Mucosa of gallbladder (tissue), 1 donor: ENCODE results near the gene UNC5A. TPM values are rescaled to one million over a fixed set of nuclear protein-coding genes. Genes with fewer than 3 reads are reported as not detected.
"Not testable (repeated sequence)": the region's sequence is repeated elsewhere in the genome, so short reads cannot be mapped to it uniquely, and the experiment has no call there.

Experiments used
- DNase-seq: peaks from one replicate; pipeline ENCODE4 v3.0.0-alpha.2; 2020; ENCODE audit warnings: low spot score
- total RNA-seq: library from RNA; stranded (reverse); gene quantifications from one replicate; pipeline ENCODE4 v1.2.1, GENCODE V29; 2021
- donor health status: DM: no; HTN: no; CAD: no.

Gene UNC5A
- total RNA-seq, 1 donor from 2014 or later = 0.14 TPM

DNA sequence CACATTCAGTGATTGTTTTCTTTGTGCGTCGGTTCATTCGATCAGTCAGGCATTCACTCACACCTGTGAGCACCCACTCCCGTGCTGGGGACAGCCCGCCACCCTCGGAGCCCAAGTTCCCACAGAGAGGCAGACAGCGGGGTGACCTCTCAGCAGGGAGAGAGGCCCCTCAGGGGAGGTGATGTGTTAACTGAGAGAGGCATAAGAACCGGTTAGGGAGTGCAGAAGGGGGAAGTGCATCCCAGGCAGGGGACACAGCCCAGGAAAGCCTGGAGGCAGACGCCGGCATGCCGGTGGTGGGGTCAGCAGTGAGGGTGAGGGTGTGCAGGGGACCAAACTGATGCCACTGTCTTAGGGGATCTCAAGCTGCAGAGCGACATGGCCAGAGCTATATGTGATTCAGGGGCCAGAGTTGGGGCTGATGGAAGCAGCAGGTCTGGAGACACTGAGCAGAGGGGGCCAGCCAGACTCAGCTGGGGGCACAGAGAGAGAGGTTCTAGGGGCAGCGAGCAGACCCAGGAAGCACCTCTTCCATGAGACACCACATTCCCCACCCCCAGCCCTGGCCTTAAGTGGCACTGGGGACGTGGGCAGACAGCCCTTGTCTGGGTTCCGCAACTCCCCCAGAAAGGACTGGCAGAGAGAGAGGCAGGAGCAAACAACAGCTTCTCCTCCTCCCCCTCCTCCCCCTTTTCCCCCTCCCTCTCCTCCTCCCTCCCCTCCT, 52.8 kb downstream of the UNC5A start:
- DNase-seq = no peak

DNA sequence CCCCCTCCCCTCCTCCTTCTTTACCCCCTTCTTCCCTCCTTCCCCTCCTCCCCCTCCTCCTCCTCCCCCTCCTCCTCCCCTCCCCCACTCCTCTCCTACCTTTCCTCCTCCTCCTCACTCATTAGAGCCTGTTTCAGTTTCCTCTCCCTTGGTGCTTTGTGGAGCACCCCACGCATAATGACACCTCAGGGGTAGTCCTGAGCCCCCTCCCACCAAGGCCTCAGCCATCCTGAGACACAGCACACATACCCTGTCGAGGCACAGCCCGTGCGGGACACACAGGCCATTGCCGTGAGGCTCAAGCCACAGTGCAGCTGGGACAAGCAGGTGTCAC, 53.4 kb downstream of the UNC5A start:
- DNase-seq = no peak

GRCh38 chr5:176864755-176865154, 54.4 kb downstream of the UNC5A start:
- no peak for DNase-seq

DNA sequence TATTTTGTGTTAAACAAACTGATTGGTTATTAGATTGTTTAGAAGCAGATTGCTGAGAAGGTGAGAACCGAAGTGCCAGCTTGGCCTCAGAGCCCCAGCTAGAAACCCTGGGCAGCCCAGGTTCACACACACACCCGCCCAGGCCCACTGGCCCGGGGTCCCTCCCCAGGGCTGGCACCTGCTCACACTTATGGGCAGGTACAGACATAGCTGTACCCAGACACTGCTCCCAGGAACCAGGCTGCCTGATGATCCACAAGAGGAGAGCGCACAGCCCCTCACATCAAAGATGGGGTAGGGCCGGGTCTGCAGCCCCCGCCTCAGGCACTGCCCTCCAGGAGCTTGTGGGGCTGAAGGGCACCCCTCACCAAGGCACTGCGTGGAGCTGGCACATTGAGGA, 55.6 kb downstream of the UNC5A start:
- no peak for DNase-seq

GRCh38 chr5:176866707-176867310, 56.5 kb downstream of the UNC5A start:
- DNase-seq = no peak

GRCh38 chr5:176868126-176868525, 57.8 kb downstream of the UNC5A start:
- no peak for DNase-seq

DNA sequence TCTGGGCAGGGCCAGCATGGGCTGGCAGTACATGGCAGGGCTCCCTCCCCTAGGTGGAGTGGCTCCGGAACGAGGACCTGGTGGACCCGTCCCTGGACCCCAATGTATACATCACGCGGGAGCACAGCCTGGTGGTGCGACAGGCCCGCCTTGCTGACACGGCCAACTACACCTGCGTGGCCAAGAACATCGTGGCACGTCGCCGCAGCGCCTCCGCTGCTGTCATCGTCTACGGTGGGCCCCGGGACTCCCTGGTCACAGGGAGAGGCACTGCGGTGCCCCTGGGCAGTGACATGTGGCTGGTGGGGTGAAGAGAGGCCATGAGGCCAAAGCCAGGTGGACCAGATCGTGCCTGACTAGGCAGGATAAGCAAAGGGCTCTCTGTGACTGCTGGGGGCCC, 58.4 kb downstream of the UNC5A start:
- no peak for DNase-seq

DNA sequence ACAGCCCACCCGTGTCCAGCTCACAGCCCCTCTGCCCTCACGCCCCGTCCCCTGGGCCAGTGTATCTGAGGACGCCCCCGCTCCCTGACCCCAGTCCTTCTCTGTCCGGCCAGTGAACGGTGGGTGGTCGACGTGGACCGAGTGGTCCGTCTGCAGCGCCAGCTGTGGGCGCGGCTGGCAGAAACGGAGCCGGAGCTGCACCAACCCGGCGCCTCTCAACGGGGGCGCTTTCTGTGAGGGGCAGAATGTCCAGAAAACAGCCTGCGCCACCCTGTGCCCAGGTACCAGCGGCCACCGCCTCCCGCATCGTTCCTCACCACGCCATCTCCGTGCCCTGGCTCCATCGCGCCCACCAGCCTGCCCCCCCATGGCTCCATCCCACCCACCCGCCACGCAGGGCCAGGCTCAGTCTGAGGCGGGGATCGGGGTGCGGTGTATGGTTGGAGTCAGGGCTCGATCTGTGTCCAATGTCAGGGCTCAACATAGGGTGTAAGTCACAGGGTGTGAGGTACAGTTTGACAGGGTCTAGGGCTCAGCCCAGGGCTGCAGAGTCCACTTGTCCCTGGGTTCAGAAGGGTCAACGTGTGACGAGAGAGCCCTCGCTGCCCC, 59.2 kb downstream of the UNC5A start:
- DNase-seq = no peak

DNA sequence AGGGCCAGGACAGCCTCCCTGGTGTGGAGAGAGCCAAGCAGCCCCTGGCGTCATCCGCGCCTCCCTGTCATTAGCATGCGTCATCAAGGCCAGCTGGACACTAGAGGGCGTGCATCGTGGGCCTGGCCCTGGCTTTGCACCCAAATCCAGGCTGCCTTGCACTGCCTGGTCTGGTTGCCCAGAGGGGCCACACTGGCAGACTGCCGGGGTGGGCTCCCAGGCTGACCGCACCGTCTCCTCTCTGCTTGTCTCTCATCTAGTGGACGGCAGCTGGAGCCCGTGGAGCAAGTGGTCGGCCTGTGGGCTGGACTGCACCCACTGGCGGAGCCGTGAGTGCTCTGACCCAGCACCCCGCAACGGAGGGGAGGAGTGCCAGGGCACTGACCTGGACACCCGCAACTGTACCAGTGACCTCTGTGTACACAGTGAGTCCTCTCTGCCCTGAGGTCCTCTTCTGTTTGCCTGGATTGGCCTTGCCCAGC, 59.8 kb downstream of the UNC5A start:
- peak; percentile 13 for DNase-seq

DNA sequence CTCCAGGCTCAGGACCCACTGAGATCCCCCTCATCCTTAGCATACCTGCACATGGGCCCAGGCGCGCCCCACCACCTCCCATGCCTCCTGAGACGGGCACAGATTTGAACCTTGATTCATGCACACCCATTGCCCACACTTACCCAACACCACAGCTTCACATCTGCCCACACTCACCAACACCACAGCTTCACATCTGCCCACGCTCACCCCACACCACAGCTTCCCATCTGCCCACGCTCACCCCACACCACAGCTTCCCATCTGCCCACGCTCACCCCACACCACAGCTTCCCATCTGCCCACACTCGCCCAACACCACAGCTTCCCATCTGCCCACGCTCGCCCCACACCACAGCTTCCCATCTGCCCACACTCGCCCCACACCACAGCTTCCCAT, 60.3 kb downstream of the UNC5A start:
- not testable (repeated sequence) for DNase-seq

- not testable (repeated sequence) for DNase-seq
These were observed 62.2 kb downstream of the UNC5A start for GRCh38 chr5:176872586-176872985.

GRCh38 chr5:176873011-176873410, 62.7 kb downstream of the UNC5A start:
- not testable (repeated sequence) for DNase-seq

GRCh38 chr5:176873541-176874172, 63.3 kb downstream of the UNC5A start:
- no peak for DNase-seq

DNA sequence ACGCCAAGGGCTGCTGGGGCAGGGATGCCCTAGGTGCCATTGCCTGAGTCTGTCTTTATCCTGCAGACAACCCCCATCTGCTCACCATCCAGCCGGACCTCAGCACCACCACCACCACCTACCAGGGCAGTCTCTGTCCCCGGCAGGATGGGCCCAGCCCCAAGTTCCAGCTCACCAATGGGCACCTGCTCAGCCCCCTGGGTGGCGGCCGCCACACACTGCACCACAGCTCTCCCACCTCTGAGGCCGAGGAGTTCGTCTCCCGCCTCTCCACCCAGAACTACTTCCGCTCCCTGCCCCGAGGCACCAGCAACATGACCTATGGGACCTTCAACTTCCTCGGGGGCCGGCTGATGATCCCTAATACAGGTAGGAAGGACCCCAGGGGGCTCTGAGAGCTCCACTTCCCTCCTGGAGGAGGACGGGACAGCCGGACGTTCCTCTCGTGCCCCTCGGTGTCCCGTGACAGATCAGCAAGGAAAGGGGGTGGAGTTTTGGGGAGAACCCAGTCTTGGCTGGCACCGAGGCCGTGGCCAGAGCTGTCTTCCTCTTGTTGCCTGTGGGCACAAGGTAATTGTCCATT, 63.9 kb downstream of the UNC5A start:
- DNase-seq = no peak

GRCh38 chr5:176875014-176875550, 64.7 kb downstream of the UNC5A start:
- no peak for DNase-seq

GRCh38 chr5:176875783-176876505, 65.6 kb downstream of the UNC5A start:
- no peak for DNase-seq

DNA sequence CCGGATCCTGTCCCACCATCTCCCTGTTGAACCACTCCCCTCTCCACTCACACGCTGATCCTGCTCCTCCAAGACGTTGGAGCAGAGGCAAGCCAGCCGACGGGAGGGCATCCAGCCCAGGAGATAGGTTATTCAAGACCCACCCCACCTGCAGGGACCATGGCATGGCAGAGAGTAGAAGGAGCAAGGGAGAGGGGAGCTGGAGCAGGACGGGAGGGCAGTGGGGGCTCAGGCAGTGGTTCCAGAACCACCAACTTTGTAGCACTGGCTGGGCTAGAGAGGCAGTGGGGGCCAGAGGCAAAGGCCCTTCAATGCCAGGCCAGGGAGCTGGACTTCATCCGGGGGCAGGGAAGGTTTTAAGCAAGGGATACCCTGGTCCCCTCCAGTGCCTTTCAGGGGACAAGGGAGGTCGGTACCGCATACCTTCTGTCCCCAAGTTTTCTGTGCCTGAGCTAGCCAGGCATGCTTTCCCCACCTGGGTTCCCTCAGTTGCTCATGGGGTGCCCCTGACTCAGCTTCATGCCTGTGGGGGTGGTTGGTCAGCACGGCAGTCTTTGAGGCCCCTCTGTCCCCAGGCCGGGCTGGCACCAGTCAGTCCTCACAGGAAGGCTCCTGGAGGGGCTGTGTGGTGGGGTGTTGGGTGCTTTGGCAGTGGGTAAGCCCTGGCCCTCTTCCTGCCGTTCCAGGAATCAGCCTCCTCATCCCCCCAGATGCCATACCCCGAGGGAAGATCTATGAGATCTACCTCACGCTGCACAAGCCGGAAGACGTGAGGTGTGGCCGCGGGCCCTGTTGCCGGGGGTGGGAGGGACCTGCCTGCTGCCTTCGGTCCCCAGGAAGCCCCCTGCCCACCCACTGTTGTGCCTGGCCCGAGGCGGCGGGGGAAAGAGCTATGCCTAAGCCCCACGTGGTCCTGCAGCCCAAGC, 66.4 kb downstream of the UNC5A start:
- DNase-seq = no peak

DNA sequence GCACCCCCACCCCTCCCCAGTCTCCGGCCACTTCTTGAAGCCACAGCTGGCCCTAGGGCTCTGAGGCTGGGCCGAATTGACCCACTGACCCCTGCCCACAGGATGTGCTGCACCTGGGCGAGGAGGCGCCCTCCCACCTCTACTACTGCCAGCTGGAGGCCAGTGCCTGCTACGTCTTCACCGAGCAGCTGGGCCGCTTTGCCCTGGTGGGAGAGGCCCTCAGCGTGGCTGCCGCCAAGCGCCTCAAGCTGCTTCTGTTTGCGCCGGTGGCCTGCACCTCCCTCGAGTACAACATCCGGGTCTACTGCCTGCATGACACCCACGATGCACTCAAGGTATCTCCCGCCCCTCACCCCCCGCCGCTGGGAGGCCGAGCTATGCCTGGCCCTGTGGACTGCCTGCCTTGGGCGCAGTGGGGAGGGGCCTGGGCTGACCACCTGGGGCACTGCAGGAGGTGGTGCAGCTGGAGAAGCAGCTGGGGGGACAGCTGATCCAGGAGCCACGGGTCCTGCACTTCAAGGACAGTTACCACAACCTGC, 67.5 kb downstream of the UNC5A start:
- DNase-seq = no peak

DNA sequence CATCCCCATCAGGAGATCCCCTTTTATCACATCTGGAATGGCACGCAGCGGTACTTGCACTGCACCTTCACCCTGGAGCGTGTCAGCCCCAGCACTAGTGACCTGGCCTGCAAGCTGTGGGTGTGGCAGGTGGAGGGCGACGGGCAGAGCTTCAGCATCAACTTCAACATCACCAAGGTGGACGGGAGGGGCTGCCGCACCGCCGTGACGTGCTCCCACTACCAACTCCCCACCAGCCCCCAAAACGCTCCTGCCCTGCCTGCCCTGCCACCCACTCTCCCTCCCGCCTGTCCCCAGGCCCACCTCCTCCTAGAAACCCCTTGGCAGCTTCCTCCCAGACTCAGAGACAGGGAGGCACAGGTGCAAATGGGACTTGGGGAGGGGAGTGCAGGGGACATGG, 68.1 kb downstream of the UNC5A start:
- no peak for DNase-seq
